Measurements from ENCODE around the gene ARMC2. TPM values are rescaled to one million over a fixed set of nuclear protein-coding genes. Genes with fewer than 3 reads are reported as not detected.

ARMC2 gene
- total and polyA plus RNA-seq, 2 of the 4 experiments (the other 2 are of a cell fraction), result 0.72 to 3.9 TPM

DNA sequence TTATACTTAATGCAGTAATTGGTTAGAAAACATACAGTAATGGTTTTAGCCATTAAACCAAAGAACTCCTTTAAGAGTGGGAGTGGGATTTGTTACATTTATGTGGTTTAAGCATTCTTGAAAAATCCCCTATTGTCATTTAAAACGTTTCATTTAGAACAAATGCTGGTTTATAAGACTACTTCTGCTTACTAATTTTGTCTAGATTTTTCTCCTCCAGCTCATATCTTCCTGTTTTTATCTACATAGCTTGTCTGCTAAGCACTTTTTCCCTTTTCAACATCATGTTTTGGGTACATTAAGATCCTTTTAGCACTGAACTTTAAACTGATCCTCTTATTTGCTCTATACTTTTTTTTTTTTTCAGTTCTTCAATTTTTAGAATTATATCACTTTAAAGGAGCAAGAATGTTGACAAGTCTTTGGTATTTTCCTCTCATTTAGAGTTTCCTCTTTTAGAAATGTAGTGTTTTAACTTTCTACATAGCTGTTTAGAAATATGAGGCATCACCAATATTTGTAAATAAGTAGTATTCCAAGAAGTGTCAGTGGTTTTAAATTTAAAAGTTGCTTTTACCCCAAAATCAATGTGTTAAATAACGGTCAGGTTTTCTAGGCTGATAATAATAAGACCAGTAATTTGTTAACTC lies 165.6 kb downstream of the ARMC2 start:
- Histone ChIP-seq H2BK20ac (ENCODE audit: low read depth, low read length) (no peak overlapping the region), H2BK120ac (ENCODE audit: low read depth, low read length) (no peak overlapping the region), H3K23ac (ENCODE audit: low read depth, low read length) (no peak overlapping the region), H3K36me3 (ENCODE audit: control insufficient read depth, insufficient read depth, low read length) (no peaks in the 10 kb centered on the region), H3K14ac (replicated peaks; ENCODE audit: low read depth, low read length) (no peak overlapping the region), H3K56ac (ENCODE audit: extremely low read depth, insufficient read depth, low read length) (no peak overlapping the region), H4K5ac (ENCODE audit: low read depth, low read length) (no peak overlapping the region), H4K91ac (ENCODE audit: insufficient read depth, low read depth, low read length) (no peak overlapping the region), H3K9ac (ENCODE audit: low read depth, low read length) (no peak overlapping the region), H3K4me1 (ENCODE audit: control insufficient read depth, insufficient read depth, low read length) (no peaks in the 10 kb centered on the region), H3K4ac (ENCODE audit: low read depth, low read length) (no peak overlapping the region), H2AFZ (replicated peaks; ENCODE audit: low read length, poor library complexity) (no peak overlapping the region), H3K4me2 (ENCODE audit: low read depth, low read length) (no peak overlapping the region), H2AK5ac (ENCODE audit: low read depth, low read length) (no peak overlapping the region), H4K20me1 (ENCODE audit: insufficient read depth, low read length) (no peaks in the 10 kb centered on the region; the same call in 1 of the 2 replicates), H3K4me3 (ENCODE audit: insufficient read depth, low read depth, low read length) (no peak overlapping the region), H3K9me3 (ENCODE audit: control insufficient read depth, insufficient read depth, low read length) (no peaks in the 10 kb centered on the region), H2AK9ac (replicated peaks; ENCODE audit: low read depth, low read length, poor library complexity) (no peak overlapping the region), H3K27me3 (ENCODE audit: control insufficient read depth, insufficient read depth, low read length) (no peaks in the 10 kb centered on the region), H2BK5ac (ENCODE audit: low read depth, low read length, poor library complexity, severe bottlenecking) (no peak overlapping the region), H3K27ac (ENCODE audit: insufficient read depth, low read length) (no peak overlapping the region), H3K9me1 (ENCODE audit: insufficient read depth, low read length) (no peaks in the 10 kb centered on the region), H2BK15ac (ENCODE audit: low read depth, low read length) (no peak overlapping the region), H4K8ac (ENCODE audit: low read depth in 2 of 2, low read length in 2 of 2) (no peak overlapping the region), H3K18ac (ENCODE audit: low read depth, low read length) (no peak overlapping the region), H3K79me1 (ENCODE audit: low read depth in 1 of 2, low read length in 2 of 2) (peaks cover 2 to 4% of the 10 kb centered on the region in 2 experiments)
- in situ Hi-C loops (cut with MboI; ENCODE audit: low sequenced_read_pairs) (no loop called here), intact Hi-C loops (cut with micrococcal nuclease) (loop anchor here (5.0 kb wide), 2 partner anchors 39 to 369 kb away; partner anchors contain the start of gene CD164), dilution Hi-C loops (cut with HindIII; ENCODE audit: low sequenced_read_pairs, unreplicated experiment) (no loop called here)
- DNase-seq (no peak), ATAC-seq (ENCODE audit: low read depth) (no peak)
- POLR2A ChIA-PET (ENCODE audit: unreplicated experiment), result no interaction called here
- no CpG with 5 or more reads among the region's 2 CpGs for WGBS, 2 experiments (ENCODE audit: extremely low coverage in 2 of 2, insufficient read length in 1 of 2)
- no peak for TF ChIP-seq NFE2L2 (IDR thresholded peaks at IDR 0.05; ENCODE audit: low read depth, low read length)
- no peak for TF ChIP-seq MAZ (IDR thresholded peaks at IDR 0.05; ENCODE audit: borderline replicate concordance, low read depth, low read length)
- no peak for TF ChIP-seq CEBPB (IDR thresholded peaks at IDR 0.05; ENCODE audit: low read depth, low read length)
- no peak for TF ChIP-seq BHLHE40 (IDR thresholded peaks at IDR 0.05; ENCODE audit: low read depth, low read length)
- no peak for TF ChIP-seq SMC3 (IDR thresholded peaks at IDR 0.05; ENCODE audit: low read depth, low read length)
- no peak for TF ChIP-seq MXI1 (IDR thresholded peaks at IDR 0.05; ENCODE audit: borderline replicate concordance, low read depth, low read length)
- TF ChIP-seq, protein P1, sequence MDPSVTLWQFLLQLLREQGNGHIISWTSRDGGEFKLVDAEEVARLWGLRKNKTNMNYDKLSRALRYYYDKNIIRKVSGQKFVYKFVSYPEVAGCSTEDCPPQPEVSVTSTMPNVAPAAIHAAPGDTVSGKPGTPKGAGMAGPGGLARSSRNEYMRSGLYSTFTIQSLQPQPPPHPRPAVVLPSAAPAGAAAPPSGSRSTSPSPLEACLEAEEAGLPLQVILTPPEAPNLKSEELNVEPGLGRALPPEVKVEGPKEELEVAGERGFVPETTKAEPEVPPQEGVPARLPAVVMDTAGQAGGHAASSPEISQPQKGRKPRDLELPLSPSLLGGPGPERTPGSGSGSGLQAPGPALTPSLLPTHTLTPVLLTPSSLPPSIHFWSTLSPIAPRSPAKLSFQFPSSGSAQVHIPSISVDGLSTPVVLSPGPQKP (IDR thresholded peaks at IDR 0.05; ENCODE audit: borderline replicate concordance, low read depth, low read length), result no peak
- TF ChIP-seq RCOR1 (IDR thresholded peaks at IDR 0.05; ENCODE audit: insufficient replicate concordance, low read length), result no peak
- no peak for TF ChIP-seq CHD1 (IDR thresholded peaks at IDR 0.05; ENCODE audit: low read depth, low read length)
- CTCF ChIA-PET, result no interaction called here
- no TSS peak for BruUV-seq (replicated peaks)
